HepG2 (cell line): ENCODE data around the gene SYNE1. TPM values are rescaled to one million over a fixed set of nuclear protein-coding genes. Genes with fewer than 3 reads are reported as not detected.

Experiments
- ATM ChIP-seq: fragments of 450-650 bp; IDR thresholded peaks from 2 replicates; pipeline ENCODE4 v1.7.1; 2017; ENCODE audit warnings: mild to moderate bottlenecking, borderline replicate concordance
- CENPT ChIP-seq: sonication (generic); formaldehyde crosslinking; IDR thresholded peaks from 2 replicates; pipeline ENCODE4 v1.8.0; 2022; ENCODE audit warnings: low read depth, mild to moderate bottlenecking, moderate library complexity, missing genetic modification reagents
- GATA4 ChIP-seq: sonication (generic); IDR thresholded peaks from 2 replicates; pipeline ENCODE4 v1.6.1; 2016; ENCODE audit warnings: antibody characterized with exemption, low read depth, borderline replicate concordance
- GPN1 ChIP-seq: sonication (generic); formaldehyde crosslinking; IDR thresholded peaks from 2 replicates; pipeline ENCODE4 v1.5.1; 2020; ENCODE audit warnings: missing genetic modification reagents, borderline replicate concordance
- HOXA7 ChIP-seq: sonication (generic); formaldehyde crosslinking; IDR thresholded peaks from 2 replicates; pipeline ENCODE4 v1.8.1; 2022; ENCODE audit warnings: mild to moderate bottlenecking, missing genetic modification reagents, moderate library complexity
- IKZF4 ChIP-seq: sonication (generic); formaldehyde crosslinking; IDR thresholded peaks from 2 replicates; pipeline ENCODE4 v1.5.1; 2020; ENCODE audit warnings: borderline replicate concordance, mild to moderate bottlenecking, low read depth, missing genetic modification reagents; ENCODE audit errors: not compliant biosample characterization
- KLF9 ChIP-seq: IDR thresholded peaks from 2 replicates; pipeline ENCODE4 v1.6.1; 2016; ENCODE audit warnings: low read depth
- MBNL3 ChIP-seq: fragments of 250-450 bp; sonication (Bioruptor Pico); conservative IDR thresholded peaks from 2 replicates; pipeline ENCODE4 v1.8.0; 2022; ENCODE audit warnings: mild to moderate bottlenecking, inconsistent platforms
- MTF2 ChIP-seq: sonication (generic); formaldehyde crosslinking; IDR thresholded peaks from 2 replicates; pipeline ENCODE4 v1.5.0; 2020; ENCODE audit warnings: missing genetic modification reagents, borderline replicate concordance
- NR2C2 ChIP-seq: sonication (generic); formaldehyde crosslinking; IDR thresholded peaks from 2 replicates; pipeline ENCODE4 v1.4.0; 2020; ENCODE audit warnings: missing genetic modification reagents, mild to moderate bottlenecking, moderate library complexity, borderline replicate concordance
- RARA ChIP-seq: IDR thresholded peaks from 2 replicates; pipeline ENCODE4 v1.6.1; 2016; ENCODE audit warnings: missing genetic modification reagents, missing compliant biosample characterization
- RCOR2 ChIP-seq: IDR thresholded peaks from 2 replicates; pipeline ENCODE4 v1.6.1; 2016; ENCODE audit warnings: missing biosample characterization, missing genetic modification reagents
- RFXAP ChIP-seq: sonication (generic); formaldehyde crosslinking; IDR thresholded peaks from 2 replicates; pipeline ENCODE4 v1.4.0; 2020; ENCODE audit warnings: missing genetic modification reagents, borderline replicate concordance
- RXRB ChIP-seq: IDR thresholded peaks from 2 replicates; pipeline ENCODE4 v1.6.1; 2016; ENCODE audit warnings: borderline replicate concordance, missing genetic modification reagents, missing compliant biosample characterization
- SP2 ChIP-seq: sonication (generic); formaldehyde crosslinking; IDR thresholded peaks from 2 replicates; pipeline ENCODE4 v1.5.1; 2020; ENCODE audit warnings: mild to moderate bottlenecking, missing genetic modification reagents
- XRCC5 ChIP-seq: fragments of 200-400 bp; formaldehyde crosslinking; optimal IDR thresholded peaks from 2 replicates; pipeline ENCODE3; 2017; ENCODE audit warnings: mild to moderate bottlenecking, low read length
- ZBTB1 ChIP-seq: sonication (generic); formaldehyde crosslinking; IDR thresholded peaks from 2 replicates; pipeline ENCODE4 v1.4.0; 2020; ENCODE audit warnings: missing genetic modification reagents, borderline replicate concordance
- ZC3H4 ChIP-seq: sonication (generic); formaldehyde crosslinking; IDR thresholded peaks from 2 replicates; pipeline ENCODE4 v1.4.0; 2020; ENCODE audit warnings: missing genetic modification reagents, borderline replicate concordance
- ZFP62 ChIP-seq: sonication (generic); formaldehyde crosslinking; IDR thresholded peaks from 2 replicates; pipeline ENCODE4 v1.4.0; 2020; ENCODE audit warnings: missing genetic modification reagents
- ZMAT3 ChIP-seq: sonication (generic); formaldehyde crosslinking; conservative IDR thresholded peaks from 2 replicates; pipeline ENCODE4 v1.7.0; 2021; ENCODE audit warnings: missing genetic modification reagents
- ZMYM4 ChIP-seq: sonication (generic); formaldehyde crosslinking; IDR thresholded peaks from 2 replicates; pipeline ENCODE4 v1.8.1; 2023; ENCODE audit warnings: mild to moderate bottlenecking, missing genetic modification reagents
- ZNF101 ChIP-seq: sonication (generic); formaldehyde crosslinking; IDR thresholded peaks from 2 replicates; pipeline ENCODE4 v1.4.0; 2020; ENCODE audit warnings: mild to moderate bottlenecking, low read depth, missing genetic modification reagents, borderline replicate concordance
- ZNF180 ChIP-seq: sonication (generic); formaldehyde crosslinking; IDR thresholded peaks from 2 replicates; pipeline ENCODE4 v1.4.0; 2020; ENCODE audit warnings: low read depth, missing genetic modification reagents, borderline replicate concordance
- ZNF3 ChIP-seq: IDR thresholded peaks from 2 replicates; pipeline ENCODE4 v1.7.0; 2017; ENCODE audit warnings: inconsistent platforms
- ZNF501 ChIP-seq: sonication (generic); formaldehyde crosslinking; IDR thresholded peaks from 2 replicates; pipeline ENCODE4 v1.5.1; 2020; ENCODE audit warnings: mild to moderate bottlenecking, moderate library complexity, missing genetic modification reagents
- ZNF883 ChIP-seq: sonication (generic); formaldehyde crosslinking; IDR thresholded peaks from 2 replicates; pipeline ENCODE4 v1.5.1; 2020; ENCODE audit warnings: mild to moderate bottlenecking, missing genetic modification reagents; ENCODE audit errors: not compliant biosample characterization
- ZSCAN9 ChIP-seq: IDR thresholded peaks from 2 replicates; pipeline ENCODE4 v1.6.1; 2016; ENCODE audit warnings: borderline replicate concordance
- polyA plus RNA-seq, 8 experiments: library from polyadenylated mRNA; depleted of rRNA in 3 of 8; stranded (reverse) in 7 of 8; unstranded in 1 of 8; fragments of >200 nt; fragmentation: Illumina TruSeq in 4 of 8; extraction: Trizol in 4 of 8; gene quantifications; 2 replicates each; pipeline versions ENCODE4 v1.2.1 to v1.2.3, GENCODE V29; 2011 to 2016; ENCODE audit warnings: low read depth in 4 of 8, missing spikeins in 1 of 8, mixed read lengths in 1 of 8; ENCODE audit not compliant: insufficient read depth in 1 of 8
- total RNA-seq, 5 experiments: library from RNA; depleted of rRNA; stranded (reverse); fragments of >200 nt; fragmentation: Illumina TruSeq; extraction: Trizol; gene quantifications; 2 replicates each; pipeline ENCODE4 v1.2.3, GENCODE V29; 2016; ENCODE audit warnings: low read depth in 1 of 5
- TF ChIP-seq, protein P1 (sequence below): sonication (generic); formaldehyde crosslinking; IDR thresholded peaks from 2 replicates; pipeline ENCODE4 v1.5.0; 2020; ENCODE audit warnings: missing genetic modification reagents
- TF ChIP-seq, protein P2 (sequence below): sonication (generic); formaldehyde crosslinking; IDR thresholded peaks from 2 replicates; pipeline ENCODE4 v1.5.0; 2020; ENCODE audit warnings: mild to moderate bottlenecking, missing genetic modification reagents

SYNE1 gene
- total and polyA plus RNA-seq, 2 of the 13 experiments (the other 11 are each of a cell fraction or from before 2014, with no cell fraction given): 5.5 to 15.9 TPM

DNA sequence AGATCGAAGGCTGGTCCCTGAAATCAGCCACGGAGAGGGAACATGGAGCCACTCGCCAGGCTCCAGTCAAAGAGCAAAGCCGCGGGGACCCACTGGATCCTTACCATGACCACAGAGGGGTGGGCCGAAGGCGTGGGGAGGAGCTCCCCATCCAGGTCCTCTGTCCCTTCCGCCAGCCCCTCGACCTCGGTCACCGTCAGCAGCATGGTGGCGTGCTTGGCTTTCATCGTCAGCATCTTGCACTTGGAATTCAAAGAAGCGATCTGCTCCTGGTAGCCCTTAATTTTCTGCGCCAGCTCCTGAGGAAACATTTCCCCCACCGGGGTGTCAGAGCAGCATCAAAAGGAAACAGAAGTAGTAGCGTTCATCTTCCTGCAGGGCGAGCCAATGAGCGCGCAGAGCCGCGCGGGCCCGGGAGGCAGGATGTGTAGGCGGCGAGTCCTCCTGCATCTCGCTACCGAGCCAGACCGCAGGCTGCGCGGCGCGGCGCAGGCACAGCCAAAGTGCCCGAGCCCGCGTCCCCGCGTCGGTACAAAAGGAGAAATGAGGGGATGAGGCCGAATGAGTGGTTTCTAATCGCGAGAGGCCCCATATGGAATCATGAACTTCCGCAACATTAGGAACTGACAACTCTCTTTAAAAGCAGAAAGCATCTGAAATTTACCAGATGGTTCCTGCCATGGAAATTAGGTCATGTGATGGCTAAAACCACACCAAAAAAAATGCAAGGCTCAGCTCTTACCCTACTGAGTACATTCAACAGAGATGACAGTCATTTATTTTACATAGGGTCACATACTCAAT lies 335.2 kb downstream of the SYNE1 start (continued):
- TF ChIP-seq ZC3H4 (CRISPR knock-in tag) (peak; percentile 55; the same call in 1 of the 2 replicates), RCOR2 (CRISPR knock-in tag) (0 out of 2 replicates have a peak, but pooled peaks have one; percentile 63), KLF9 (CRISPR knock-in tag) (no peak), NR2C2 (peak; percentile 56; the same call in 1 of the 2 replicates), ZNF180 (CRISPR knock-in tag) (no peak), ZBTB1 (CRISPR knock-in tag) (no peak), RFXAP (CRISPR knock-in tag) (no peak), ZNF3 (CRISPR knock-in tag) (no peak), ZSCAN9 (CRISPR knock-in tag) (no peak; the same call in 1 of the 2 replicates), SP2 (CRISPR knock-in tag) (peak; percentile 57; the same call in 1 of the 2 replicates), ZMYM4 (CRISPR knock-in tag) (peak; percentile 95), RARA (peak; percentile 29; the same call in 1 of the 2 replicates), GPN1 (CRISPR knock-in tag) (no peak), ATM (no peak), MBNL3 (CRISPR knock-in tag) (no peak), ZNF501 (CRISPR knock-in tag) (peak; percentile 99), IKZF4 (peak; percentile 78), ZNF883 (CRISPR knock-in tag) (peak; percentile 92), MTF2 (CRISPR knock-in tag) (peak; percentile 92; the same call in 1 of the 2 replicates), RXRB (peak; percentile 32), GATA4 (no peak), ZNF101 (CRISPR knock-in tag) (0 out of 2 replicates have a peak, but pooled peaks have one; percentile 67), XRCC5 (peak; percentile 97), ZMAT3 (peak; percentile 34; the same call in 1 of the 2 replicates), HOXA7 (CRISPR knock-in tag) (no peak), ZFP62 (no peak), CENPT (no peak)
- TF ChIP-seq, protein P1, sequence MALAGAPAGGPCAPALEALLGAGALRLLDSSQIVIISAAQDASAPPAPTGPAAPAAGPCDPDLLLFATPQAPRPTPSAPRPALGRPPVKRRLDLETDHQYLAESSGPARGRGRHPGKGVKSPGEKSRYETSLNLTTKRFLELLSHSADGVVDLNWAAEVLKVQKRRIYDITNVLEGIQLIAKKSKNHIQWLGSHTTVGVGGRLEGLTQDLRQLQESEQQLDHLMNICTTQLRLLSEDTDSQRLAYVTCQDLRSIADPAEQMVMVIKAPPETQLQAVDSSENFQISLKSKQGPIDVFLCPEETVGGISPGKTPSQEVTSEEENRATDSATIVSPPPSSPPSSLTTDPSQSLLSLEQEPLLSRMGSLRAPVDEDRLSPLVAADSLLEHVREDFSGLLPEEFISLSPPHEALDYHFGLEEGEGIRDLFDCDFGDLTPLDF: no peak; the same call in 1 of the 2 replicates
- TF ChIP-seq, protein P2, sequence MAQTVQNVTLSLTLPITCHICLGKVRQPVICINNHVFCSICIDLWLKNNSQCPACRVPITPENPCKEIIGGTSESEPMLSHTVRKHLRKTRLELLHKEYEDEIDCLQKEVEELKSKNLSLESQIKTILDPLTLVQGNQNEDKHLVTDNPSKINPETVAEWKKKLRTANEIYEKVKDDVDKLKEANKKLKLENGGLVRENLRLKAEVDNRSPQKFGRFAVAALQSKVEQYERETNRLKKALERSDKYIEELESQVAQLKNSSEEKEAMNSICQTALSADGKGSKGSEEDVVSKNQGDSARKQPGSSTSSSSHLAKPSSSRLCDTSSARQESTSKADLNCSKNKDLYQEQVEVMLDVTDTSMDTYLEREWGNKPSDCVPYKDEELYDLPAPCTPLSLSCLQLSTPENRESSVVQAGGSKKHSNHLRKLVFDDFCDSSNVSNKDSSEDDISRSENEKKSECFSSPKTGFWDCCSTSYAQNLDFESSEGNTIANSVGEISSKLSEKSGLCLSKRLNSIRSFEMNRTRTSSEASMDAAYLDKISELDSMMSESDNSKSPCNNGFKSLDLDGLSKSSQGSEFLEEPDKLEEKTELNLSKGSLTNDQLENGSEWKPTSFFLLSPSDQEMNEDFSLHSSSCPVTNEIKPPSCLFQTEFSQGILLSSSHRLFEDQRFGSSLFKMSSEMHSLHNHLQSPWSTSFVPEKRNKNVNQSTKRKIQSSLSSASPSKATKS: peak; percentile 48; the same call in 1 of the 2 replicates
